ENCODE results near the gene RRAS.

- TF ChIP-seq CTCF (IDR thresholded peaks at IDR 0.05) (no peak), POLR2AphosphoS5 (IDR thresholded peaks at IDR 0.05) (no peak)
Measured at GRCh38 chr19:49631610-49632192, 8.2 kb downstream of the RRAS start.

Measured in upper lobe of left lung (tissue), 4 donors.